Esophagus squamous epithelium (tissue), 4 donors: ENCODE data around the gene CABCOCO1.

Experiments
- POLR2A ChIP-seq, 4 donors: fragments of 450-650 bp; IDR thresholded peaks; one replicate each; pipeline ENCODE4 v1.6.1; 2017; ENCODE audit warnings: antibody characterized with exemption in 4 of 4, mild to moderate bottlenecking in 4 of 4, moderate library complexity in 3 of 4
- TF ChIP-seq, protein P1 (sequence below), 6 experiments: fragments of 450-650 bp in 4 of 6; fragments of 200-600 bp in 2 of 6; sonication (generic) in 2 of 6; IDR thresholded peaks; one replicate each; pipeline ENCODE4 v1.5.1; 2016 to 2019; ENCODE audit warnings: antibody characterized with exemption in 6 of 6, mild to moderate bottlenecking in 4 of 6, moderate library complexity in 4 of 6

DNA sequence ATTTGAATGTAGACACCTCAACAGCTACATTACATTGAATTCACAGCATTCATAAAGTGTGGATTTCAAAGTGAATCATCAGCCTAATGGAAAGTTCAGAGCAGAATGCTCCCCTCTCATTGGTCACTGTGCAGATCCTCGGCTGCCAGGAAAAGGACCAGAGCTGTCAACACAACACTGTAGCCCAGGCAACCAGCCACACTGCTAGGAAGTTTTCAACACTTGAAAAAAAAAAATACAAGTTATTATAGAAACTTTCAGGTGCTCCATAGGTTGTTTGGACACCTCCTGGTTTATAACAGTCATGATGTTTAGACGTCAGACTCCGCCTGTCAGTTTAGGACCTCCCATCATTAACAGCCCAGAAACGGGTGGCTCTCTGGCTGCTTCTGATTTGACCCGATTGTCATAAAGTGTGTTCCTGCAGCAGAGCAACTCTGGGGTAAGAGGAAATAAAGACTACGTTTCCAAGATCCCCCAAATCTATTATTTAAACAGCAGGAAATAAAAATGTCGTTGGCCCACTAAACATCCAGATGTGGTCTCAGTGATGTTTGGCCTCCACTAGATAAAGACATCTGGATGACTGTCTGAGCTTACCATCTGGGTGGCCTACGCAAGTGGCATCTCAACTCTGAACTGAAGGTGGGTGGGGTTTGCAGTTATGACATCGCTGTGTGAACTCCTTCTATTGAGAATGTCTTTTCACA is 117.4 kb downstream of the CABCOCO1 start:
- TF ChIP-seq, protein P1, sequence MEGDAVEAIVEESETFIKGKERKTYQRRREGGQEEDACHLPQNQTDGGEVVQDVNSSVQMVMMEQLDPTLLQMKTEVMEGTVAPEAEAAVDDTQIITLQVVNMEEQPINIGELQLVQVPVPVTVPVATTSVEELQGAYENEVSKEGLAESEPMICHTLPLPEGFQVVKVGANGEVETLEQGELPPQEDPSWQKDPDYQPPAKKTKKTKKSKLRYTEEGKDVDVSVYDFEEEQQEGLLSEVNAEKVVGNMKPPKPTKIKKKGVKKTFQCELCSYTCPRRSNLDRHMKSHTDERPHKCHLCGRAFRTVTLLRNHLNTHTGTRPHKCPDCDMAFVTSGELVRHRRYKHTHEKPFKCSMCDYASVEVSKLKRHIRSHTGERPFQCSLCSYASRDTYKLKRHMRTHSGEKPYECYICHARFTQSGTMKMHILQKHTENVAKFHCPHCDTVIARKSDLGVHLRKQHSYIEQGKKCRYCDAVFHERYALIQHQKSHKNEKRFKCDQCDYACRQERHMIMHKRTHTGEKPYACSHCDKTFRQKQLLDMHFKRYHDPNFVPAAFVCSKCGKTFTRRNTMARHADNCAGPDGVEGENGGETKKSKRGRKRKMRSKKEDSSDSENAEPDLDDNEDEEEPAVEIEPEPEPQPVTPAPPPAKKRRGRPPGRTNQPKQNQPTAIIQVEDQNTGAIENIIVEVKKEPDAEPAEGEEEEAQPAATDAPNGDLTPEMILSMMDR (IDR thresholded peaks at IDR 0.05): no peak
- no peak for TF ChIP-seq POLR2A (IDR thresholded peaks at IDR 0.05)
